WERI-Rb-1 (cell line): ENCODE results near the gene PIP4K2A.

Experiments used
- DNase-seq: peaks from one replicate; pipeline ENCODE4 v3.0.0-alpha.2; 2020
- H3K27ac ChIP-seq: fragments of 250-450 bp; sonication (Bioruptor Pico); 2 replicates; pipeline ENCODE4 v1.5.1; 2020; ENCODE audit warnings: mild to moderate bottlenecking, moderate library complexity
- H3K27me3 ChIP-seq: fragments of 250-450 bp; sonication (Bioruptor Pico); 2 replicates; pipeline ENCODE4 v1.5.1; 2021; ENCODE audit warnings: mild to moderate bottlenecking, low read depth, moderate library complexity; ENCODE audit not compliant: insufficient read depth, severe bottlenecking
- H3K36me3 ChIP-seq: fragments of 250-450 bp; sonication (Bioruptor Pico); 2 replicates; pipeline ENCODE4 v1.5.1; 2020; ENCODE audit warnings: mild to moderate bottlenecking, moderate library complexity
- H3K4me3 ChIP-seq: 2 replicates; pipeline ENCODE4 v1.5.1; 2011; ENCODE audit warnings: low read depth, mild to moderate bottlenecking, control low read depth, low read length
- H3K9me3 ChIP-seq: fragments of 250-450 bp; sonication (Bioruptor Pico); 2 replicates; pipeline ENCODE4 v1.5.1; 2021; ENCODE audit warnings: mild to moderate bottlenecking, moderate library complexity; ENCODE audit not compliant: severe bottlenecking
- TF ChIP-seq, protein P1 (sequence below): IDR thresholded peaks from 2 replicates; pipeline ENCODE4 v1.5.1; 2011; ENCODE audit warnings: low read depth, mild to moderate bottlenecking, control low read depth, inconsistent platforms, low read length

PIP4K2A gene

DNA sequence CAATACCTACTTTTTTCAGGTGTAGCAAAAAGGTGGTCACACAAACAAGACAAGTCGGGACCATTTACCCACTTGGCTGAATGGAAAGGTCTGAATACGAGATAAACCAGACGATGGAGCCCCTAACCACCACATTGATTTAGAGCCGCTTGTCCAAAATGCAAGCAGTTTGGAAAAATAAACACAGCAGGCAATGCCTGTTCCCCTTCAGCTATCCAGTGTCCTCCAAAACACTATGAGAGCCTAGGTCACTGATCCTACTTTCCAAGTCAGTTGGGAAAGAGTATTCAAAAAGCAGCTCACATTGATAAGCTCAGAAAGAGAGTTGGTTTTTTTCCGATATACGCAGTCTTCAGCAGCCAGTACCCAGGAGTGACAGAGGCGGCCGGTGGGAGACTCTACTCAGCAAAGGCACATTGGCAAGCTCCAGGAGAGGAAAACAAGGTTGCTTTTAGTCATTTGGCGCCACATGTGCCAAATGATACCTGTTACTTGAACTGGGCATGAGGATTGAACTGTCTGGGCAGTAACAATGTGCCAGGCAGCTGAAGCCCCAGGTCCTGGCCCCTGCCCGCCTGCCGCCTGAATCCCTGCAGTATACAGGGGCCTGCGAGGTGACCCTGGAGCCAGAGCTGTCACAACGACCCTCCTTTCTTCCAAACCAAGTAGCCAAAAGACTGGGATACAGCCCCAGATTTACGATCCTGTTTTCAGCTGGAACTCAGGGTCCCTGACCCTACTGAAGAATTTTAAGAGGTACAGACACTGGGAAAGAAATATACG lies 109.8 kb downstream of the PIP4K2A start:
- Histone ChIP-seq H3K27ac (no peak overlapping the region), H3K27me3 (no peaks in the 10 kb centered on the region), H3K9me3 (no peaks in the 10 kb centered on the region), H3K4me3 (no peak overlapping the region), H3K36me3 (no peaks in the 10 kb centered on the region)
- TF ChIP-seq, protein P1, sequence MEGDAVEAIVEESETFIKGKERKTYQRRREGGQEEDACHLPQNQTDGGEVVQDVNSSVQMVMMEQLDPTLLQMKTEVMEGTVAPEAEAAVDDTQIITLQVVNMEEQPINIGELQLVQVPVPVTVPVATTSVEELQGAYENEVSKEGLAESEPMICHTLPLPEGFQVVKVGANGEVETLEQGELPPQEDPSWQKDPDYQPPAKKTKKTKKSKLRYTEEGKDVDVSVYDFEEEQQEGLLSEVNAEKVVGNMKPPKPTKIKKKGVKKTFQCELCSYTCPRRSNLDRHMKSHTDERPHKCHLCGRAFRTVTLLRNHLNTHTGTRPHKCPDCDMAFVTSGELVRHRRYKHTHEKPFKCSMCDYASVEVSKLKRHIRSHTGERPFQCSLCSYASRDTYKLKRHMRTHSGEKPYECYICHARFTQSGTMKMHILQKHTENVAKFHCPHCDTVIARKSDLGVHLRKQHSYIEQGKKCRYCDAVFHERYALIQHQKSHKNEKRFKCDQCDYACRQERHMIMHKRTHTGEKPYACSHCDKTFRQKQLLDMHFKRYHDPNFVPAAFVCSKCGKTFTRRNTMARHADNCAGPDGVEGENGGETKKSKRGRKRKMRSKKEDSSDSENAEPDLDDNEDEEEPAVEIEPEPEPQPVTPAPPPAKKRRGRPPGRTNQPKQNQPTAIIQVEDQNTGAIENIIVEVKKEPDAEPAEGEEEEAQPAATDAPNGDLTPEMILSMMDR = no peak
- DNase-seq = no peak

DNA sequence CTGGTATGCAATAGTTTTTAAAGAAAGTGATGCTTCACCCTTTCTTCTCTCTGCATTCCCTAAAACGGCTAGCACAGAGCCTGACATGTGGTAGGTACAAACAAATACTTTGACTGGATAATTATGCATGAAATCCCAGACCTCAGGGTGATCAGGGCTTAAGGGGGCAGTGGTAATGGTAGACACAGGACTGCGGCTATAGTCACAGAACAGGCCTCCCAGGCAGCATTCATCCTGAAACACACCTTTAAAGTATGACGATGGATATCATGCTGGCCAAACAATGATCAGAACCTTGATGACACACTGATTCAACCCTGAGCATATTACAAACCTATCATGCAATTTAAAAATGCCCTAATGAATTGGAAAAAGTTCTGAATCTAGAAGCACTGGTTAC lies 110.8 kb downstream of the PIP4K2A start:
- Histone ChIP-seq H3K36me3 (no peaks in the 10 kb centered on the region), H3K27me3 (no peaks in the 10 kb centered on the region), H3K9me3 (no peaks in the 10 kb centered on the region), H3K4me3 (no peak overlapping the region), H3K27ac (no peak overlapping the region)
- TF ChIP-seq, protein P1 = no peak
- DNase-seq = no peak

DNA sequence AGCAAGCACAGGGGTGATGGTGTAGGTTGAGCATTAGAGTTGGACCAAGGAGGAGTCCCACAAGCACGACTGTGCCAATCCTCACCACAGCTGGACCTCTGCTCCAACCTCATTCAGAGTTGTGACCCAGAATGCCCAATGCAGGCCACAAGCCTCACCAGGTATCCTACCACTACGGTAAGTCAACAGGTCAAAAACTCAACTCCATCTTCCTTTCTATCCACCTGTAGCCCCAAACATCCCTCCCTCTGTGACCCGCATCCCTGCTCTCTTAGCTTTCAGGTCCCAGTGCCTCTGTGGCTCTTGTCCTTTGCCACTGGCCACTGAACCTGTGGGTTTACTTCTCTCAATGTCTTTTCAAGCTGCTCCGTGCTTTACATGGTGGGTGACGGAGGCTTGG lies 112.8 kb downstream of the PIP4K2A start:
- no peak overlapping the region for H3K4me3 ChIP-seq
- no peaks in the 10 kb centered on the region for H3K36me3 ChIP-seq
- no peaks in the 10 kb centered on the region for H3K9me3 ChIP-seq

DNA sequence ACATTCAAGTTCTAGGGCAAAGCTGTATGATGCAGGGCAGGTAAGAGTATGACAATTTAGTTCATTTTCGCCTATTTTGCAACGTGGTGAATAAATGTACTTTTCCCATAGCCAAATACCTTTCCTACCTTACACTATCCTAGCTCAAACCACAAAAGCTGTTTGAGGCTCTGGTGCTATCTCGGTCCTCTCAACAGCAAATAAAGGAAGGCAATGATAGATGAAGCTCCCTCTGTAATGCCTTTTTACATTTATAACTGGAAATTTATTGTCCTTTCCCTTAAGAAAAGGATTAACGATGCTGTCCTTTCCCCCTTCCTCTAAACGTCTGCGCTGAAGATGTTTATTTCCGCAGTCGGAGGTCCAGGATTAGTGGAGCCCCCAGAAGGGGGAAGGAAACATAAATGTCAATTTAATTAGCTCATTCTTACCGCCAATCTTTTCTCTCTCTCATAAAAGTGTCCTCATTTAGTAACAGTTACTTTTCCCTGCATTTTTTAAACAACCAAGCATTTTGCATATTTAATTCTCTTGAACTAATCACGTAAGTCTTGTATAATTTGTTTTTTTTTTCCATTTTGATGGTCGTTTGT lies 114.6 kb downstream of the PIP4K2A start:
- no peaks in the 10 kb centered on the region for H3K36me3 ChIP-seq
- TF ChIP-seq, protein P1 = no peak
- no peak for DNase-seq
- H3K9me3 ChIP-seq = no peaks in the 10 kb centered on the region
- no peak overlapping the region for H3K27ac ChIP-seq
- H3K27me3 ChIP-seq = no peaks in the 10 kb centered on the region
- no peak overlapping the region; the same call in 1 of the 2 replicates for H3K4me3 ChIP-seq

More for the DNA sequence above, 112.8 kb downstream of the PIP4K2A start:
- no peak for DNase-seq
- H3K27ac ChIP-seq = no peak overlapping the region
- no peaks in the 10 kb centered on the region for H3K27me3 ChIP-seq
- TF ChIP-seq, protein P1 = no peak

DNA sequence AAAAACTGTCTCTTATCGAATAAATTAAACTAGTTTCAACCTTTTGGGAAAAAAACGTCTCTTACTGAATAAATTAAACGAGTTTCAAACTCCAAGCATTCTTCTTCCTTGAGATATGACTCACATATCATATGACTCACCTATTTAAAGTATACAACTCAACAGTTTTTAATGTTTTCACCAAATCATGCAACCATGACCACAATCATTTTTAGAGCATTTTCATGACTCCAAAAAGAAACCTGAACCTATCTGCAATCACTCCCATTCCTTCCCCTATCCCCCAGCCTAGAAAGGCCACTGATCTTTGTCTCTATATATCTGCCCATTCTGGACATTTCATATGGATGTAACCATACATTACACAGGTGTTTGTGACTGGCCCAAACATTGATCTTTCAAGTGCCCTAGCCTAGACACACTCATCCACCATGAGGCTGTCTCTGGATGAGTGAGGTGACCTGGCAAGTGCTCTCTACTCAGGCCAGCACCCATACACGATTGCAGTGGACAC lies 115.3 kb downstream of the PIP4K2A start:
- TF ChIP-seq, protein P1 = no peak
- H3K36me3 ChIP-seq = no peaks in the 10 kb centered on the region
- H3K27me3 ChIP-seq = no peaks in the 10 kb centered on the region
- H3K4me3 ChIP-seq = no peak overlapping the region
- no peaks in the 10 kb centered on the region for H3K9me3 ChIP-seq
- H3K27ac ChIP-seq = no peak overlapping the region
- DNase-seq = no peak
